Activated CD4-positive, alpha-beta T cell treated with anti-CD3 and anti-CD28 coated beads for 36 hours (primary cell): ENCODE results near the gene LTB. TPM values are rescaled to one million over a fixed set of nuclear protein-coding genes. Genes with fewer than 3 reads are reported as not detected.
"Not testable (repeated sequence)": the region's sequence is repeated elsewhere in the genome, so short reads cannot be mapped to it uniquely, and the experiment has no call there.

Source experiments
- ATAC-seq: fragments of 200-7000 bp; cut with Tn5 transposase; one replicate; pipeline ENCODE4 v1.10.0; 2021; ENCODE audit warnings: mild to moderate bottlenecking, moderate library complexity
- CTCF ChIA-PET: fragments of 350-600 bp; sonication (Branson Sonifier 250); formaldehyde crosslinking; loops from one replicate; lab custom pipeline; 2021; ENCODE audit warnings: antibody characterized with exemption; lab: Charles Lee
- POLR2A ChIA-PET: fragments of 350-600 bp; sonication (Branson Sonifier 250); formaldehyde crosslinking; loops from one replicate; lab custom pipeline; 2021; ENCODE audit warnings: antibody characterized with exemption, inconsistent platforms; lab: Charles Lee
- DNase-seq: peaks from one replicate; pipeline ENCODE4 v3.0.0-alpha.2; 2020
- H3K27ac Mint-ChIP-seq: one replicate; pipeline ENCODE4 v1.8.0; 2021; ENCODE audit warnings: mixed read lengths
- H3K27me3 Mint-ChIP-seq: one replicate; pipeline ENCODE4 v1.8.0; 2021; ENCODE audit warnings: mixed read lengths
- H3K36me3 Mint-ChIP-seq: one replicate; pipeline ENCODE4 v1.8.0; 2021; ENCODE audit warnings: low read depth, mixed read lengths
- H3K4me1 Mint-ChIP-seq: one replicate; pipeline ENCODE4 v1.8.0; 2021; ENCODE audit warnings: mixed read lengths
- H3K4me3 Mint-ChIP-seq: one replicate; pipeline ENCODE4 v1.8.0; 2021; ENCODE audit warnings: mild to moderate bottlenecking, moderate library complexity, mixed read lengths
- H3K9me3 Mint-ChIP-seq: one replicate; pipeline ENCODE4 v1.8.0; 2021; ENCODE audit warnings: low read depth, mixed read lengths
- intact Hi-C, 2 experiments: fragments of 100-400 bp; cut with DNase I in 1 of 2; cut with micrococcal nuclease in 1 of 2; formaldehyde crosslinking; loops; one replicate each; pipeline versions ENCODE4 v1.14.2 to v1.15.1; 2022 to 2024; cut with DNase I, micrococcal nuclease
- total RNA-seq, 2 experiments: library from RNA; stranded (reverse); gene quantifications; one replicate each; pipeline ENCODE4 v1.2.3, GENCODE V29; 2021

The LTB gene
- total RNA-seq, 2 experiments from 2014 or later: 44.9 to 73.3 TPM

DNA sequence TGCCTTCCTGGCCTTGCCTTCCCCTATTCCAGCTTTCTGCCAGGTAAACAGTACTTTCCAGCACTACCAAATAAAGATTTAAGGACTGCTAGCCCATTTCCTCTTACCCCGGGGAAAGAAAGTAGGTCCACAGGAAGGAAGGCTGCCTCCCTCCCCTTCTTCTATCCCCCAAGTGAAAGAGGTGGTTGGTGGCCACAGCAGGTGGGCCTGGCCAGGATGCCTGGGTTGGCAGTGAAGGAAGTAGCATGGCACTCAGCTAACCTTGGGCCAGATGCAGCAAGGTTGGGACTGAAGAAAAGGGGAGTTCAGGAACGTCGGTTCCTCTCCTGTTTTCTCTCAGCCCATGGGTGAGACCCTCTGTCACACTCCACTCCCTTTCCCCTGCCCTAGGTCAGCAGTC, 25.9 kb downstream of the LTB start:
- ChIA-PET CTCF (interaction anchor here (0.9 to 7.2 kb wide), 3 partner anchors 19 to 40 kb away, joined by 4 to 101 read pairs (median 50); partner anchors contain the start of genes LTB, NCR3 and TNF), POLR2A (interaction anchor here (0.6 kb wide), 1 partner anchor 18 kb away, joined by 3 read pairs; no protein-coding TSS in a partner anchor)
- no peak for ATAC-seq
- Mint-ChIP-seq H3K4me1 (peaks cover 67% of the 10 kb centered on the region), H3K4me3 (no peak overlapping the region), H3K27me3 (no peaks in the 10 kb centered on the region), H3K27ac (no peak overlapping the region), H3K36me3 (peaks cover 35% of the 10 kb centered on the region), H3K9me3 (no peaks in the 10 kb centered on the region)
- DNase-seq: no peak
- intact Hi-C loops: no loop called here

DNA sequence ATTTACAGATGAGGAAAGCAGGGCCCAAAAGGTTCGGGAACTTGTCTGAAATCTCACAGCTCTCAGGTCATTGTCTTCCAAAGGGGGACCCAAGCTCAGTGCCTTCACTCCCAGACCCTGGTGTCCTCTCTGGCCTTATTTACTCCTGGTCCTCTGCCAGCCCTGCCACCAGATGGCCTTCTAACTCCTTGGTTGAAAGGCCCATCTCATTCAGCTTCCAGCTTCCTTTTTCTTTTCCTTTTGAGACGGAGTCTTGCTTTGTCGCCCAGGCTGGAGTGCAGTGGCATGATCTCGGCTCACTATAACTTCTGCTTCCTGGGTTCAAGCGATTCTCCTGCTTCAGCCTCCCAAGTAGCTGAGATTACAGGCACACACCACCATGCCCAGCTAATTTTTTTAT, 30.9 kb downstream of the LTB start:
- peak overlapping the region; percentile 42 for H3K27ac Mint-ChIP-seq
- intact Hi-C loops: loop anchor here (1.0 kb wide), 1 partner anchor 47 kb away; no protein-coding TSS in a partner anchor
- not testable (repeated sequence) for H3K4me3 Mint-ChIP-seq, ATAC-seq, H3K27me3 Mint-ChIP-seq, H3K9me3 Mint-ChIP-seq
- peaks cover 51% of the 10 kb centered on the region for H3K4me1 Mint-ChIP-seq
- CTCF ChIA-PET: interaction anchor here (0.6 to 15.4 kb wide), 18 partner anchors 8 to 282 kb away, joined by 3 to 658 read pairs (median 4); partner anchors contain the start of genes DDX39B, LST1, LTB and NCR3
- DNase-seq: peak; percentile 81
- POLR2A ChIA-PET: interaction anchor here (0.7 to 4.0 kb wide), 6 partner anchors 8 to 46 kb away, joined by 3 to 29 read pairs (median 4); partner anchors contain the start of genes NCR3 and TNF
- H3K36me3 Mint-ChIP-seq: peaks cover 32% of the 10 kb centered on the region

DNA sequence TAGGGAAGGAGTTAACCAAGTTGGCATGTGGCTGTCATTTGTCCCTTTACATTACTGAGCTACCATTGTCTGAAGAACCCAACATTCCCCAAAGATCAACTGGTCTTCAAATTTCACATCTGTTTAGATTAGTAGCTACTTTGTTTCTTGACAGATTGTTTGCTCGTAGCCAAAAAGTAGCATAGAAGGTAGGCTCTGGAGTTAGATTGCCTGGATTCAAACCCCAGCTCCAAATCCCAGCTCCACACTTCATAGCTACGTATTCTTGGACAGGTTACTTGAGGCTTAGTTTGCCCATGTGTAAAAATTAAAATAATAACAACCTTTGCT, 33.7 kb downstream of the LTB start:
- Mint-ChIP-seq H3K4me1 (peaks cover 46% of the 10 kb centered on the region), H3K27me3 (no peaks in the 10 kb centered on the region), H3K36me3 (peaks cover 27% of the 10 kb centered on the region), H3K27ac (peak overlapping the region; percentile 97), H3K4me3 (peak overlapping the region; percentile 89), H3K9me3 (no peaks in the 10 kb centered on the region)
- ATAC-seq (no peak), DNase-seq (no peak)
- intact Hi-C loops: loop anchor here (5.0 to 10.0 kb wide), 3 partner anchors 284 to 934 kb away; partner anchors contain the start of genes ATF6B (in 1 of the 2), MRPS18B (in 1 of the 2) and PPP1R10 (in 1 of the 2)
- CTCF ChIA-PET: interaction anchor here (0.6 to 15.4 kb wide), 9 partner anchors 8 to 190 kb away, joined by 3 to 658 read pairs (median 5); partner anchors contain the start of genes CLIC1, LST1, LTB and NCR3
- POLR2A ChIA-PET: interaction anchor here (0.6 to 2.3 kb wide), 5 partner anchors 10 to 44 kb away, joined by 3 to 10 read pairs (median 6); partner anchors contain the start of genes NCR3 and TNF

DNA sequence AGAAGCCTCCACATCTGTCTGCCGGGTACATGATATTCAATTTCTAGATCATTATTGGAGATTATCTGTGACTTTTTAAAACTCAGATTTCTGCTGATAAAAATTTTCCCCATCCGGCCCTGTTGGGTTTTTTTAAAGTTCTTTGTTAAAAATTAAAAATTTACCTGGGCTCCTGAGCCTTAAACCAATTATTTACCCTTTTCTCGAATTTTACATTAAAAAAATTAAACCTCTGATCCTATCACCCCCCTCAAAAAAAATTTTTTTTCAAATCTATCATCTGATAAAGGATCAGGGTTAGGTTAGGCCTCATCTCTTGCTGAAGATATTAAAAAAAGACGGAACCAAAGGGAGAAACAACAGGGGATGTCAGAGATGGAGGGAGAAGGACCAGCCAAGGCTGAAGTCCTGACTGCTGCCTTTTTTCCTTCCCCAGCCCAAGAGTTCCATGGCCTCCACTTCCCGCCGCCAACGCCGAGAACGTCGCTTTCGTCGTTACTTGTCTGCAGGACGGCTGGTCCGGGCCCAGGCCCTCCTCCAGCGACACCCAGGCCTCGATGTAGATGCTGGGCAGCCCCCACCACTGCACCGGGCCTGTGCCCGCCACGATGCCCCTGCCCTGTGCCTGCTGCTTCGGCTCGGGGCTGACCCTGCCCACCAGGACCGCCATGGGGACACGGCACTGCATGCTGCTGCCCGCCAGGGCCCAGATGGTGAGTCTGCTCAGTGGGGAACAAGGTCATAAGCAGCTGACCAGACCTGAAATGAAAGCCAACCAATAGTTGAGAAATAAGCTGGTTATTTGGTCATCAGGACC, 34.3 kb downstream of the LTB start:
- ATAC-seq (no peak), DNase-seq (no peak)
- H3K27ac Mint-ChIP-seq: peak overlapping the region; percentile 97
- H3K9me3 Mint-ChIP-seq: no peaks in the 10 kb centered on the region
- no peaks in the 10 kb centered on the region for H3K27me3 Mint-ChIP-seq
- H3K4me1 Mint-ChIP-seq: peaks cover 49% of the 10 kb centered on the region
- POLR2A ChIA-PET: interaction anchor here (0.6 to 2.3 kb wide), 9 partner anchors 11 to 259 kb away, joined by 3 to 12 read pairs (median 6); partner anchors contain the start of genes NCR3 and TNF
- peak overlapping the region; percentile 89 for H3K4me3 Mint-ChIP-seq
- intact Hi-C loops: loop anchor here (1.0 to 10.0 kb wide), 17 partner anchors 24 to 933 kb away; partner anchors contain the start of genes PRRC2A (in 2 of the 2), ABHD16A (in 1 of the 2), ATF6B (in 1 of the 2) and BAG6 (in 1 of the 2)
- CTCF ChIA-PET: interaction anchor here (0.6 to 15.4 kb wide), 14 partner anchors 8 to 190 kb away, joined by 3 to 658 read pairs (median 4); partner anchors contain the start of genes CLIC1, LST1, LTA and LTB
- H3K36me3 Mint-ChIP-seq: peaks cover 28% of the 10 kb centered on the region

DNA sequence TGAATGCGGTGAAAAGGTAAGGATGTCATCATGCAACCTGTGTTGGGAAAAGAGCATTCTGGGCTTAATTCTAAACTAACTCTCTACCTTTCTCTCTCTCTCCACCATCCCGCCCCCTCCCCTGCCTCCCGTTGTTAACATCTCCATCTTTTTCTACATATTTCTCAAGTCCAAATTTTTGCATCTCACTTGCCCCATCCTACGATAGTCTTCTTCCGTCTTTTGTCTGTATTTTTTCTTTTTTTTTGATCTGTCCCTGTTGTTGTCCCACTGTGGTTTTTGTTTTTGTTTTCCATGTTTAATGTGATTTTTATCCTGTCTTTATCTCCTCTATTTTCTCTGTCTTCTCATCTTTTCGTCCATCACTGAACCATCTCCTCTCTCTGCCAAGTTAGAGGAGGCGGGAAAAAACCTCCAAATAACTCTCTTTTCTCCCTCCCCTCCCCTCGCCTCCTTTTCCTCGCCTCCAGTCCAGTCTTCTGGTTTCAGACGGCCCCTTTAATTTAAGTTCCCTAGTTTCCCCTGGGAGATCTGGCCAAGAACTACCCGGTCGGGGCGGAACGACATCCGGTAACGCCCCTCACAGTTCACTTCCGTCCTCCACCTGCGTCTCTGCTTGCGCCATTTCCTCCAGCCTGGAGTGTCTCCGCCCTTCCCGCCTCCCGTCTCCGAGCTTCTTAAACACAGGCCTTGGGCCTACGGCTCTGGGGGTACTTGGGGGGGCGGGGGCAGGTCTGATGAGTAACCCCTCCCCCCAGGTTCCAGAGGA, 35.1 kb downstream of the LTB start, which contains the start of gene NFKBIL1:
Gene NFKBIL1 (plus strand): TSS at position 651 of the 769 bp plus-strand sequence. CDS start 87 bp downstream, at position 738.
- intact Hi-C loops: loop anchor here (1.0 to 10.0 kb wide), 18 partner anchors 25 to 932 kb away; partner anchors contain the start of genes PRRC2A (in 2 of the 2), ABHD16A (in 1 of the 2), ATF6B (in 1 of the 2) and BAG6 (in 1 of the 2)
- Mint-ChIP-seq H3K4me1 (peaks cover 51% of the 10 kb centered on the region), H3K9me3 (no peaks in the 10 kb centered on the region), H3K36me3 (peaks cover 29% of the 10 kb centered on the region), H3K27me3 (no peaks in the 10 kb centered on the region), H3K27ac (peak within 1 kb of the TSS; percentile 97), H3K4me3 (peak within 1 kb of the TSS; percentile 89)
- CTCF ChIA-PET: interaction anchor here (0.7 to 15.4 kb wide), 15 partner anchors 11 to 518 kb away, joined by 3 to 658 read pairs (median 5); partner anchors contain the start of genes CLIC1, LST1, LTA and LTB
- peak; percentile 95 for DNase-seq
- ATAC-seq: peak; percentile 77
- POLR2A ChIA-PET: interaction anchor here (0.5 to 2.3 kb wide), 10 partner anchors 11 to 1306 kb away, joined by 3 to 12 read pairs (median 6); partner anchors contain the start of genes GPANK1, NCR3, TAP1 and TNF

DNA sequence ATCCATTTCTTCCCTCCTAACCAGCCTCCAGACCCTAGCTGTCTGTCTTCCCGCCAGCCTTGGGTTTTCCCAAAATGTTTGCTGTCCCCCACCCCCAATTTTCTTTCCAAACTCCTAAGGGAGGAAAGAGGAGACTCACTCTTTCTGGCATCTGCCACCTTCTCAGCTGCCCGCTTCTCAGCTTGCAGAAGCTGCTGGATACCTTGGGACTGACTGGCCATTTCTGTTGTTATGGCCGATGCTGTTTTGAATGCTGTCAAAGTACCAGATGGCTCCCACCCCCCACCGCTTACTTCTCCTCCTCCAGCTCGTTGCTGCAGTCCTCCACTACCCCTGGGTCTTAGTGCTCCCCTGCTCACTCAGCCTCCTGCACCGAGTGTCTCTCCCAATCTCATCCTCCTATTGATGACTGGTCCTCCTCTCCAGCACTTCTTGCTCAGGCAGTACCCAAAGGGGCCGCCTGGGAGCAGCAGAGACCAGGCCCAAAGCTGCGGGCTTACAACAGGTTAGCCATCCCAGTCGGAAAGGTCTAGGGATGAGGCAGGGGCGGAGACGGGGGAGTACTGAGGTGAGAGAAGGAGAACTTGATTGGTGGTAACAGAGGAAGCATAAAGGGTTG, 35.8 kb downstream of the LTB start, which contains the start of gene ATP6V1G2:
Gene ATP6V1G2 (minus strand): TSS at position 270 of the 619 bp plus-strand sequence. CDS start 49 bp downstream, at position 221.
- ChIA-PET POLR2A (interaction anchor here (0.5 to 2.3 kb wide), 10 partner anchors 29 to 1307 kb away, joined by 3 to 12 read pairs (median 4); partner anchors contain the start of genes GPANK1, NCR3, TAP1 and TNF), CTCF (interaction anchor here (0.6 to 15.4 kb wide), 13 partner anchors 22 to 517 kb away, joined by 3 to 658 read pairs (median 4); partner anchors contain the start of genes AIF1, C6orf47, LST1 and LTA)
- Mint-ChIP-seq H3K27me3 (no peaks in the 10 kb centered on the region), H3K36me3 (peaks cover 32% of the 10 kb centered on the region), H3K4me1 (peaks cover 48% of the 10 kb centered on the region), H3K27ac (peak within 1 kb of the TSS; percentile 97), H3K4me3 (peak within 1 kb of the TSS; percentile 89), H3K9me3 (no peaks in the 10 kb centered on the region)
- ATAC-seq (peak; percentile 76), DNase-seq (peak; percentile 95)
- intact Hi-C loops: loop anchor here (1.0 to 10.0 kb wide), 10 partner anchors 34 to 932 kb away; partner anchors contain the start of genes ATF6B (in 1 of the 2), EHMT2 (in 1 of the 2), MRPS18B (in 1 of the 2) and PPP1R10 (in 1 of the 2)

DNA sequence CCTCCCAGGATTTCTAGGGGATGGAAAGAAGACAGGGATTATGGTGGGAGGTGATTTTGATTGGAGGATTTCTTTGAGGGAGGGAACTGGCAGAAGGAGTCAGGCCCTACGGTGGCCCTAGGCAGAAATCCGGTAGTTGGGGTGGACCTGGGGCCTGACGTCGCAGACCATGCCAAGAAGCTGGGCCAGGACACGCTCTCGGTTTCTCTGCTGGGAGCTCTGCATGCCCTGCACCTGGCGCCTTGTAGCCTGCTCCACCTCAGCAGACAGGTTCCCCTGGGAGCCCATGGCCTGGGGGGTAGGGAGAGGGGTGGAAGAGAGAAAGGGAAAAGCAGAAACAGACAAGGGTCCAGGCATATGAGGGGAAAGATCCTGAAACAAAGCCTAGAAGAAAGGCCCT, 36.9 kb downstream of the LTB start:
- H3K27me3 Mint-ChIP-seq: no peaks in the 10 kb centered on the region
- peaks cover 45% of the 10 kb centered on the region for H3K4me1 Mint-ChIP-seq
- H3K4me3 Mint-ChIP-seq: no peak overlapping the region
- no peaks in the 10 kb centered on the region for H3K9me3 Mint-ChIP-seq
- no peak overlapping the region for H3K27ac Mint-ChIP-seq
- POLR2A ChIA-PET: interaction anchor here (1.3 to 1.7 kb wide), 2 partner anchors 30 to 119 kb away, joined by 3 to 6 read pairs; partner anchors contain the start of genes GPANK1 and TNF
- no peak for ATAC-seq
- DNase-seq: no peak
- intact Hi-C loops: loop anchor here (5.0 to 10.0 kb wide), 3 partner anchors 287 to 930 kb away; partner anchors contain the start of genes ATF6B (in 1 of the 2), MRPS18B (in 1 of the 2) and PPP1R10 (in 1 of the 2)
- CTCF ChIA-PET: interaction anchor here (3.5 to 15.4 kb wide), 3 partner anchors 26 to 55 kb away, joined by 13 to 658 read pairs (median 278); partner anchors contain the start of genes LST1, LTA, LTB and NCR3
- peaks cover 37% of the 10 kb centered on the region for H3K36me3 Mint-ChIP-seq

DNA sequence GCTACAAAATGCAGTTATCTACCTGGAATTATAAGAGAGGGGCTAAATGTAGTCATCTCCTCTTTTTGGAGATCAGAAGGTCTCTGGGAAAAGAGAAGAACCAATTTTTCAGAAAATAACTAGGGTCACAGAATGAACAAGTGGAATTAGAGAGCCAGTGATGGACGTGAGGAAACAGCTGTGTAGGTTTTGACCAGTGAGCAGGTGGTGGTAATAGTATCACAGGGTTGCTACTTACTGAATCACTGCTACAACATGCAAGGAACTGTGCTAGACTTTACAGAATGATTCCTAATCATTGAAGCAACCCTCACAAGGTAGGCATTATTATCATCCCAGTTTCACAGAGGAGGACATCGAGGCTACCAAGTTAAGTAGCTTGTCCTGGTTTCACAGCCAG, 37.5 kb downstream of the LTB start:
- Mint-ChIP-seq H3K27ac (no peak overlapping the region), H3K27me3 (no peaks in the 10 kb centered on the region), H3K4me3 (no peak overlapping the region), H3K36me3 (peaks cover 41% of the 10 kb centered on the region), H3K9me3 (no peaks in the 10 kb centered on the region), H3K4me1 (peaks cover 49% of the 10 kb centered on the region)
- ATAC-seq: no peak
- ChIA-PET CTCF (interaction anchor here (1.5 to 15.4 kb wide), 3 partner anchors 26 to 56 kb away, joined by 3 to 658 read pairs (median 13); partner anchors contain the start of genes LST1, LTA and NCR3), POLR2A (no interaction called here)
- no peak for DNase-seq
- intact Hi-C loops: loop anchor here (5.0 to 10.0 kb wide), 7 partner anchors 142 to 930 kb away; partner anchors contain the start of genes AGPAT1 (in 1 of the 2), ATF6B (in 1 of the 2), MICA (in 1 of the 2) and MRPS18B (in 1 of the 2)

DNA sequence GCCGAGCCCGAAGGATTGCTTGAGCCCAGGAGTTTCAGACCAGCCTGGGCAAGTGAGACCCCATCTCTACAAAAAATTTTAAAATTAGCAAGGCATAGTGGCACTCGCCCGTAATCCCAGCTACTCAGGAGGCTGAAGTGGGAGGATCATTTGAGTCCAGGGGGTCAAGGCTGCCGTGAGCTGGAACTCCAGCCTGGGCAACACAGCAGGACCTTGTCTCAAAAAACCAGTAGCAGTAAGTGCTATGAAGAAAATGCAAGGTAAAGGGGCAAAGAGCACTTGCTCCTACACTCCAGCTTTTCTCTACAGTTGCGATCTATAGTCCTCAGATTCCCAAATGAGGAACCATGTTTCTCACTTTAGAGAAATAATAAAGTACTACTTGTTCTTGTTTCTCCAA, 38.6 kb downstream of the LTB start:
- POLR2A ChIA-PET: interaction anchor here (0.9 to 1.4 kb wide), 2 partner anchors 32 to 53 kb away, joined by 3 to 5 read pairs; partner anchors contain the start of gene TNF
- no peaks in the 10 kb centered on the region for H3K9me3 Mint-ChIP-seq
- intact Hi-C loops: loop anchor here (5.0 to 10.0 kb wide), 6 partner anchors 141 to 929 kb away; partner anchors contain the start of genes AGPAT1 (in 1 of the 2), ATF6B (in 1 of the 2), MICA (in 1 of the 2) and MRPS18B (in 1 of the 2)
- H3K27ac Mint-ChIP-seq: peak overlapping the region; percentile 92
- H3K36me3 Mint-ChIP-seq: peaks cover 43% of the 10 kb centered on the region
- DNase-seq (no peak), ATAC-seq (no peak)
- CTCF ChIA-PET: interaction anchor here (0.9 to 15.4 kb wide), 6 partner anchors 33 to 57 kb away, joined by 3 to 658 read pairs (median 3); partner anchors contain the start of genes LST1, LTB and NCR3
- H3K27me3 Mint-ChIP-seq: no peaks in the 10 kb centered on the region
- H3K4me1 Mint-ChIP-seq: peaks cover 54% of the 10 kb centered on the region
- no peak overlapping the region for H3K4me3 Mint-ChIP-seq
